ENCODE results near the gene MRPL51. TPM values are rescaled to one million over a fixed set of nuclear protein-coding genes. Genes with fewer than 3 reads are reported as not detected.

The MRPL51 gene
- total and polyA plus RNA-seq, 9 of the 15 experiments (the other 6 are each of a cell fraction or from before 2014, with no cell fraction given) = 127 to 727 (median 208) TPM

DNA sequence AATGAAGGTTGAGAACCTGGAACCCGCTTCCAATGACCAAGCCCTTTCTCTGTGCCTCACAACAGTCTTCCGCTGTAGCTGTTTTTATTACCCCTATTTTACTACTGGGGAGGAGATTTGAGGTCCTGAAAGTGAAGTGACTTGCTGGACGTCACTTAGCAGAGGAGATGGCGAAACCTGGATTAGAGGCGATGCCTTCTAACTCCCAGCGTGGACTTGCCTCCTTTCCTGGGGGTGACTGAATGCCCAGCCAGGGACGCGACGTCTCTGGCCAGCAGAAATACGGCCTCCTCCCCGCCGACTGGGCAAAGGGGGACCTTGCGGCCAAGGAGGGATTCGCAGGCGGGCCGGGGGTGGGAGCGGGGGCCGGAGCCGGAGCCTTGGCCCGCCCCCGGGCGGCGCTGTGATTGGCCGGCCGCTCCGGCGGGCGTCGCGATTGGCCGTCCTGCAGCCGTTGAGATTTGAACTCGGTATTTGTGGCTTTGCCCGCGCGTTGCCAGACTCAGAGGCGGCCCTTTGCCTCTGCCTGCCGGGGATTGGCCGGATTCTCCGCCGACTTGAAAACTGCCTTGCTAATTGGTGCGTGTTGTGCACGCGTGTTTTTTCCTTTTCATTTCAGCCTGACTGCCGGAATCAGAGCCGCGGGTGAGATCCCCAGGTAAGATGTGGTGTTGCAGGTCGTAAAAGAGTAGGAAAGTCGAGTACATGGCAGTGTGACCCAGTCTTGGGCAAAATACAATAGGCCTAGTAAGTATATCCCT is 615 bp upstream of the MRPL51 start, which contains the start of gene NCAPD2 (continued):
- TF ChIP-seq ZSCAN32 (CRISPR knock-in tag; IDR thresholded peaks at IDR 0.05) (no peak), HDAC2 (IDR thresholded peaks at IDR 0.05) (peak; percentile 24; the same call in 1 of the 2 replicates), ZNF766 (CRISPR knock-in tag; conservative IDR thresholded peaks at IDR 0.05) (no peak), TEAD4 (IDR thresholded peaks at IDR 0.05; ENCODE audit: low read length) (peak; percentile 35; the same call in 1 of the 2 replicates), TEAD4 (CRISPR knock-in tag; IDR thresholded peaks at IDR 0.05; ENCODE audit: borderline replicate concordance) (no peak), MYC (IDR thresholded peaks at IDR 0.05; ENCODE audit: low read depth, low read length) (peak; percentile 82), MYC (CRISPR knock-in tag; IDR thresholded peaks at IDR 0.05; ENCODE audit: borderline replicate concordance, low read depth) (no peak), CBX8 (IDR thresholded peaks at IDR 0.05; ENCODE audit: borderline replicate concordance, extremely low read depth, low read depth, low read length, poor library complexity, severe bottlenecking) (no peak), RBM14 (IDR thresholded peaks at IDR 0.05; ENCODE audit: borderline replicate concordance, insufficient read depth, low read depth, low read length) (no peak), NR2C2 (CRISPR knock-in tag; IDR thresholded peaks at IDR 0.05) (no peak), NR2C2 (tag; IDR thresholded peaks at IDR 0.05) (peak; percentile 44; the same call in 1 of the 2 replicates), GABPB1 (CRISPR knock-in tag; IDR thresholded peaks at IDR 0.05) (peak; percentile 65; the same call in 1 of the 2 replicates), MXI1 (IDR thresholded peaks at IDR 0.05; ENCODE audit: low read depth, low read length) (peak; percentile 63; the same call in 1 of the 2 replicates), OTX1 (CRISPR knock-in tag; IDR thresholded peaks at IDR 0.05) (no peak), EGR1 (conservative IDR thresholded peaks at IDR 0.05) (peak; percentile 89)
- TF ChIP-seq, protein P1, sequence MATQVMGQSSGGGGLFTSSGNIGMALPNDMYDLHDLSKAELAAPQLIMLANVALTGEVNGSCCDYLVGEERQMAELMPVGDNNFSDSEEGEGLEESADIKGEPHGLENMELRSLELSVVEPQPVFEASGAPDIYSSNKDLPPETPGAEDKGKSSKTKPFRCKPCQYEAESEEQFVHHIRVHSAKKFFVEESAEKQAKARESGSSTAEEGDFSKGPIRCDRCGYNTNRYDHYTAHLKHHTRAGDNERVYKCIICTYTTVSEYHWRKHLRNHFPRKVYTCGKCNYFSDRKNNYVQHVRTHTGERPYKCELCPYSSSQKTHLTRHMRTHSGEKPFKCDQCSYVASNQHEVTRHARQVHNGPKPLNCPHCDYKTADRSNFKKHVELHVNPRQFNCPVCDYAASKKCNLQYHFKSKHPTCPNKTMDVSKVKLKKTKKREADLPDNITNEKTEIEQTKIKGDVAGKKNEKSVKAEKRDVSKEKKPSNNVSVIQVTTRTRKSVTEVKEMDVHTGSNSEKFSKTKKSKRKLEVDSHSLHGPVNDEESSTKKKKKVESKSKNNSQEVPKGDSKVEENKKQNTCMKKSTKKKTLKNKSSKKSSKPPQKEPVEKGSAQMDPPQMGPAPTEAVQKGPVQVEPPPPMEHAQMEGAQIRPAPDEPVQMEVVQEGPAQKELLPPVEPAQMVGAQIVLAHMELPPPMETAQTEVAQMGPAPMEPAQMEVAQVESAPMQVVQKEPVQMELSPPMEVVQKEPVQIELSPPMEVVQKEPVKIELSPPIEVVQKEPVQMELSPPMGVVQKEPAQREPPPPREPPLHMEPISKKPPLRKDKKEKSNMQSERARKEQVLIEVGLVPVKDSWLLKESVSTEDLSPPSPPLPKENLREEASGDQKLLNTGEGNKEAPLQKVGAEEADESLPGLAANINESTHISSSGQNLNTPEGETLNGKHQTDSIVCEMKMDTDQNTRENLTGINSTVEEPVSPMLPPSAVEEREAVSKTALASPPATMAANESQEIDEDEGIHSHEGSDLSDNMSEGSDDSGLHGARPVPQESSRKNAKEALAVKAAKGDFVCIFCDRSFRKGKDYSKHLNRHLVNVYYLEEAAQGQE (IDR thresholded peaks at IDR 0.05; ENCODE audit: borderline replicate concordance) = no peak
- TF ChIP-seq, protein P1 (CRISPR knock-in tag; IDR thresholded peaks at IDR 0.05; ENCODE audit: low read depth) = no peak
- TF ChIP-seq, protein P2, sequence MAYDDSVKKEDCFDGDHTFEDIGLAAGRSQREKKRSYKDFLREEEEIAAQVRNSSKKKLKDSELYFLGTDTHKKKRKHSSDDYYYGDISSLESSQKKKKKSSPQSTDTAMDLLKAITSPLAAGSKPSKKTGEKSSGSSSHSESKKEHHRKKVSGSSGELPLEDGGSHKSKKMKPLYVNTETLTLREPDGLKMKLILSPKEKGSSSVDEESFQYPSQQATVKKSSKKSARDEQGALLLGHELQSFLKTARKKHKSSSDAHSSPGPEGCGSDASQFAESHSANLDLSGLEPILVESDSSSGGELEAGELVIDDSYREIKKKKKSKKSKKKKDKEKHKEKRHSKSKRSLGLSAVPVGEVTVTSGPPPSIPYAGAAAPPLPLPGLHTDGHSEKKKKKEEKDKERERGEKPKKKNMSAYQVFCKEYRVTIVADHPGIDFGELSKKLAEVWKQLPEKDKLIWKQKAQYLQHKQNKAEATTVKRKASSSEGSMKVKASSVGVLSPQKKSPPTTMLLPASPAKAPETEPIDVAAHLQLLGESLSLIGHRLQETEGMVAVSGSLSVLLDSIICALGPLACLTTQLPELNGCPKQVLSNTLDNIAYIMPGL (CRISPR knock-in tag; IDR thresholded peaks at IDR 0.05) = no peak
